Muscle of back (tissue), 13 donors: ENCODE data around the gene CCR3. TPM values are rescaled to one million over a fixed set of nuclear protein-coding genes. Genes with fewer than 3 reads are reported as not detected.
"Not testable (repeated sequence)": the region's sequence is repeated elsewhere in the genome, so short reads cannot be mapped to it uniquely, and the experiment has no call there.

Experiments used
- DNase-seq, 3 donors: peaks; one replicate each; pipeline versions ENCODE4 v3.0.0 to v3.0.0-alpha.2; 2013
- long read RNA-seq, 9 donors: transcript quantifications; one replicate each; lab custom pipeline, GENCODE V29; 2026
- polyA plus RNA-seq, 10 donors: library from polyadenylated mRNA; unstranded; fragments of 120-200 nt; gene quantifications; one replicate each; pipeline ENCODE4 v1.2.1, GENCODE V29; 2013; ENCODE audit not compliant: insufficient read length in 10 of 10

CCR3 gene
- polyA plus RNA-seq: under 1 TPM in 3 of 10 donors, not detected in 7; 0.10 to 0.25 (median 0.20) TPM
- long read RNA-seq, donor 1: 0 reads
- long read RNA-seq, donor 2: 0 reads
- long read RNA-seq, donor 3: 0 reads
- long read RNA-seq, donor 4: 0 reads
- long read RNA-seq, donor 5: 0 reads
- long read RNA-seq, donor 6: 0 reads
- long read RNA-seq, donor 7: 0 reads
- long read RNA-seq, donor 8: 0 reads
- long read RNA-seq, donor 9: 0 reads

- DNase-seq: no peak
Measured at GRCh38 chr3:46242120-46242519, at the start of gene CCR3. Gene CCR3 (plus strand): TSS chr3:46242460. CDS start chr3:46265159, 22,699 bp downstream.

DNA sequence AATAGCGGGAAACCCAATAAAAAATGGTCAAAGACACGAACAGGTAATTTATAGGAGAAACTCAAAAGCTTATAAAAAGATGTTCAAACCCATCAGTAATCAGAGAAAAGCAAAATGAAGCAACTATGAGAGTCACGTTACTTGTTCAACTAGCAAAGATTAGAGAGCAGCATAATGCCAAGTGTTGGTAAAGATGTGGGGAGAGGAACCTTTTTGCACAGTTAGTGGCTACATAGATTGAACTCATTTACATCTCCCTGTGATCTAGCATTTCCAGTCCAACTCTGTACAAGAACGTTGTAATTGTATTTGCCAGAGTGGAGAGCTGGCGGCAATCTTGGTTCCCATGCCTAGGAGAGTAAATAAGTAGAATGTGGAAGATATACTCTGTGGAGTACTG lies 49.3 kb upstream of the CCR3 start:
- no peak for DNase-seq

- DNase-seq: no peak
Measured at GRCh38 chr3:46193436-46193835, 48.8 kb upstream of the CCR3 start.

DNA sequence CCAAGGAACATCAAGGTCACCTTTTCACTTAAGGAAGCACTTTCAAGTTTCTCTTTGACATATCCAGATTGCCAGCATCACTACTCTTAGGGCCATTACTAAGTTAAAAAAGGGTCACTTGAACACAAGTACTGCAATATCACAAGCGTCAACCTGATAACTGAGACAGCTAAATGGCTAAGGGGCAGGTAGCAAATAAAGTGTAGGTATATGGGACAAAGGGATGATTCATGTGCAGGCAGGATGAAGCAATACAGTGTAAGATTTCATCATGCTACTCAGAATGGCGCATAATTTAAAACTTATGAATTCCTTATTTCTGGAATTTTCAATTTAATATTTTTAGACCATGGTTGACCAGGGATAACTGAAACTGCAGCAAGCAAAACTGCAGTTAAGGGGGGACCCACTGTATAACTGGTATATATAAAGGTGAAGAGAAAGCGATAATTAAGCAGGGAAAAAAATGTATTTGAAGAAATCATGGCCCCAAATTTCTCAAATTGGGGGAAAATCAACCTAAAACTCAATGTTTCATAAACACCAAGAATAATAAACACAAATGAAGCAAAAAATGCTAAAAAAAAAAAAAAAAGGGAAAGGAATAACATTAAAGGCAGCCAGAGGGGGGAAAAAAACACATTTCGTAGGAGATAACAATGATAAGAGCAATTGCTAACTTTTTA lies 47.2 kb upstream of the CCR3 start:
- DNase-seq: no peak

DNA sequence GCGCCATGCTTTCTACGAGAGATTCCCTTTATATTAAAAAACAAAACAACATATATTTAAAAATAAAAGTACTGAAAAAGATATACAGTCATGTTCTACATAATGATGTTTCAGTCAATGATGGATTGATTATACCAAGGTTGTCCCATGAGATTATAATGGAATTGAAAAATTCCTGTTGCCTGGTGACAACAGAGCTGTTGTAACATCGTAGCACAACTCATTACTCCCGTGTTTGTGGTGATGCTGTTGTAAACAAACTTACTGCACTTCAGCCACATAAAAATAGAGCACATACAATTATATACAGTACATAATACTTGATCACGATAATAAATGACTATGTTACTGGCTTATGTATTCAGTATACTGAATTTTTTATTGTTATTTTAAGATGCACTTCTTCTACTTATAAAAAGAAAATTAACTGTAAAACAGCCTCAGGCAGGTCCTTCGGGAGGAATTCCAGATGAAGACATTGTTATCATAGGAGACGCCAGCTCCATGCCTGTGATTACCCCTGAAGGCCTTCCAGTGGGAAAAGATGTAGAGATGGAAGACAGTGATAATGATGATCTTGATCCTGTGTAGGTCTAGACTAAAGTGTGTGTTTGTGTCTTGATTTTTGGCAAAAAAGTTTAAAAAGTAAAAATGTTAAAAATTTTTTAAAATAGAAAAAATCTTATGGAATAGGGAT lies 45.9 kb upstream of the CCR3 start:
- DNase-seq: no peak

- no peak for DNase-seq
Measured at GRCh38 chr3:46200211-46200610, 42.0 kb upstream of the CCR3 start.

DNA sequence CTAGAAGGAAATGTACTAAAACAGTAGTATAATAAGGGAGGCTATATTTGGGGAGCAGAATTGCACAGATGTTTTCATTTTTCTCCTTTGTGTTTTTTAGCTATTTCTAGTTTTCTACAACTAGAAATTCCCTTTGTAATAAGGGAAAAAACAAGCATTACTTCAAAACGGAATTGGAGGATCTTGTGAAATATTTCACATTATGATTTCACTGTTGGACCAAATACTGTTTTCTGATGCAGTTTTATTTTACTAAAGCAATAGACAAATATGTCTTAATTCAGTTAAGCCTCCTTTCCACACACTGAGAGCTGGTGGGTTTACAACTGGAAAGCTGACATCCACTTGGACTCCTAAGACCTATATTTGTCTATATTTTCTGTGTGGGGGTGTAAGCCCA lies 41.5 kb upstream of the CCR3 start:
- no peak for DNase-seq

DNA sequence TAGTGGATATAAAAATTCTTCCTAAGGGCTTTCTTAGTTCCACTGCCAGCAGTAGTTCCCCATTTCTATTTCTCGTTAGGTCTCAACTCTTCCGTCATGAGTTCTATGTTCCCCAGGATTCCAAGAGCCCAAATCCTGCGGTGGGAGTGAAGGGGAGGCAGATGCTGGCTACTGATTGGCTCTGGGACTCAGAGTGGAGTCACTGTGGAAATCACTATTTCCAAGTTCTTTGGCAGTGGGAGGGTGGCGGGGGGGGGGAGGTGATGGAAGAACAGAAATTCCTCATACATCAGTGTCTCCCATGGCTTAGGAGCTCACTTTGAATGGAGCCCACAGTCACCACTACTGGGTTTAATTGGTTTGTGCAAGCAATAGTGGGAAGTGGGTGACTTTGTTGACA lies 39.7 kb upstream of the CCR3 start:
- no peak for DNase-seq

DNA sequence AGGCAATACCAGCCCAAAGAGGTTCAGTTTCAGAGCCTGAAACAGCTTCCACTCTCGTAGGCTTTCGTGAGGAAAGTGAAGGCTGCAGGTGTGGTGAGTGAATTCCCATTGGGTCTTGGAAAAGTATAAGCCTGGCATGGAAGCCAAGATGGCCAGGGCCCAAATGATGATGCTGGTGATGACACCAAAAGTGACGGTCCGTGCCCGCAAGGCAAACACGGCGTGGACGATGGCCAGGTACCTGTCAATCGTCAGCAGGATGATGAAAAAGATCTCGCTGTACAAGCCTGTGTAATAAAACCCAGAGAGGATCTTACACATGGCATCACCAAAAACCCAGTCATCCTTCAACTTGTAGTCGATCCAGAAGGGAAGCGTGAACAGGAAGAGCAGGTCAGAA lies 38.6 kb upstream of the CCR3 start:
- DNase-seq: no peak

- DNase-seq: no peak
Measured at GRCh38 chr3:46205286-46205960, 36.8 kb upstream of the CCR3 start.

GRCh38 chr3:46206282-46207015 lies 35.8 kb upstream of the CCR3 start:
- DNase-seq: no peak

DNA sequence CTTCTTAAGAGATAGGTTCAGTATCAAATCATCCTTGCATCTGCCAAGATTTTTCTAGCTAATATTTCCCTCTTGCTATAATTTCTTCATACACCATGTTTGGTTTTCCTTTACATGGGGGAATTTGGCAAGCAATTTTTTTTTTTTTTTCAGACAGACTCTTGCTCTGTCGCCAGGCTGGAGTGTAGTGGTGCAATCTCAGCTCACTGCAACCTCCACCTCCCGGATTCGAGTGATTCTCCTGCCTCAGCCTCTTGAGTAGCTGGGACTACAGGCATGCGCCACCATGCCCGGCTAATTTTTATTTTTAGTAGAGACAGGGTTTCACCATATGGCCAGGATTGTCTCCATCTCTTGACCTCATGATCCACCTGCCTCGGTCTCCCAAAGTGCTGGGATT lies 34.7 kb upstream of the CCR3 start:
- not testable (repeated sequence) for DNase-seq

DNA sequence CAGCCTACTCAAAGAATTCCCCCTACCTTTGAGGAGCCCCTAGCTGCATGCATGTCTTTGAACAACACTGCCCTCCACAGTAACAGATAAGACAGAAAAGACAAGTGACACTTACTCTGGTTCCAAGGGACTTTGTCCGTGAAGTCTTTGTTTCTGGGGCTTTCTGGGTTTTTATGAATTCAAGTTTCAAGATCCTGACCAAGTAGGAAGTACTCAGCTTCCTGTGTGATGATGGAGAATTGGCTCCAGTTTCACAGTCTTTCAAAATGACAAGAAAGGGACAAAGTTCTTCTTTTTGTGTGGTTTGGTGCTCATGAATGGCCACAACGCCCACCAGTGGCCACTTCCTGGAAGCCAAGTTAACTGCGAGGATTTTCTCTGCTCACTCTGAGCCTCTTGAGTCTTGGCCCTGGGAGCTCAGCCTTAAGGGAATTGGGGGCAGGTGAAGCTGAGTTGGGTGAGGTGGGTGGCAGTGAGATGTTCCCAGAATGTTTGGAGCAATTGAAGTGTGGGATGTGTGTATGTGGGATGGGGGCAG lies 34.0 kb upstream of the CCR3 start, which contains the start of gene CCR1:
Gene CCR1, minus strand, starts transcription at position 147 of the 538 bp plus-strand sequence. CDS start 4,000 bp downstream, outside the sequence.
- DNase-seq: peak in 1 of 3 donors; percentile 56

- no peak for DNase-seq
Measured at GRCh38 chr3:46209053-46209452, 33.2 kb upstream of the CCR3 start.

GRCh38 chr3:46209746-46210470 lies 32.4 kb upstream of the CCR3 start:
- no peak for DNase-seq

DNA sequence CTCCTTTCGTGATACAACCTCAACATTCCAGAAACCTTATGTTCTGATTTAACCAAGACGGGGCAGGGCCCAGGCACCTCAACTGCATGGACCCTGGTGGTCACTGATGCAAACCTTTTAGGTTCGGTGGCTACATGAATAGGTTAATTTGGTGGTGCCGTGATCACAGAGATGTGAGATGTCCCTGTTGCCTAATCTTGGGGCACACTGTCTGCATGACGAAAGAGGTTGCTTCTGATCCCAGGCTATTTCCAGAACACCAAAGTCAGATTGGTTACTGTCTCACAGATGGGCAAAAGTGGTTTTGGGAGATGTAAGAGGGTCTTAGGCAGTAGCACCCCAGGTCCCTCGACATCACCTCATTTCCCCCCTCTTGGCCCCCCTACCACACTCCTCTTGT lies 30.2 kb upstream of the CCR3 start:
- DNase-seq: no peak

DNA sequence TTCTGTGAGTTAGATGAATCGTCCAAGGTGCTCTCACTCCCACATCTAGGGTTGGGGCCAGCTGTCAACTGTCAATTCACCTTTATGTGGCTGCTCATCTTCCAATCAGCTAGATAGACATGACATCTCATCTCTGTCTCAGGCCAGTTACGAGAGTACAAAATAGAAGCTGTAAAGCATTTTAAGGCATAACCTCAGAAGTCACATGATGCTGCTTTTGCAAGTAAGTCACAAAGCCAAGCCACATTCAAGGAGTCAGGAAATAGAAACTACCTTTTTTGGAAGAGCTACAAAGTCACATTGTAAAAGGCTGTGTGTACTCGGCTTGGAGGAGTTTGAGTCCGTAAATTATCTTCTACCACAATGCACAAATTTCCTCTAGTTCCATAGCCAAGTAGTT lies 29.1 kb upstream of the CCR3 start:
- no peak for DNase-seq

DNA sequence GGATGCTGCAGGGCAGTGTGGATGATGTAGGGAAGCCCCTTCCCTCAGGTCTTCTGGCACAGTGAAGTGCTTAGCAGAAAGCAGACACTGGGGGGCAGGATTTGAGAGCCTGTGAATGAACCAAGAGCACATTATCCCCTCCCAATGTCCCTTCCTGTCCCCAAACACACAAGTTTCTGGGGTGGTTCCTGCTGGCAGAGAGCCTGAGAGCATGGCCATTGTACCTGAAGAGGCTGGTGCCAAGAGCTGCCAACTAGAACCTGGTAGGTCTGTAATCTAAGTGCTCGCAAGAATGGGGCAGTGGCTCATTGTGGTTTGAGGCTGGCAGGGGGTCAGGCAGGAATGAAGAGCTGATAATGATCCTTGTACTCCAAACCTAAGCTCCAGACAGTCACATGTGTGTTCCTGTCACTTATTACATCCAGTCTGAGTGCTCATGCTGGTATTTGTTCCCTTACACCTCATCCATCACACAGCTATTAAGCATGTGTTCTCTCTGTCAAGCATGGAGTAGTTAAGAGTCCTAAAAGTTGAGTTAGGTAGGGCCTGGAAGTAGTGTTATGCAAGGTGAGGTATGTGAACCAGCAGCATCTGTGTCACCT lies 27.4 kb upstream of the CCR3 start:
- no peak for DNase-seq

- no peak for DNase-seq
Measured at GRCh38 chr3:46215810-46216414, 26.3 kb upstream of the CCR3 start.

DNA sequence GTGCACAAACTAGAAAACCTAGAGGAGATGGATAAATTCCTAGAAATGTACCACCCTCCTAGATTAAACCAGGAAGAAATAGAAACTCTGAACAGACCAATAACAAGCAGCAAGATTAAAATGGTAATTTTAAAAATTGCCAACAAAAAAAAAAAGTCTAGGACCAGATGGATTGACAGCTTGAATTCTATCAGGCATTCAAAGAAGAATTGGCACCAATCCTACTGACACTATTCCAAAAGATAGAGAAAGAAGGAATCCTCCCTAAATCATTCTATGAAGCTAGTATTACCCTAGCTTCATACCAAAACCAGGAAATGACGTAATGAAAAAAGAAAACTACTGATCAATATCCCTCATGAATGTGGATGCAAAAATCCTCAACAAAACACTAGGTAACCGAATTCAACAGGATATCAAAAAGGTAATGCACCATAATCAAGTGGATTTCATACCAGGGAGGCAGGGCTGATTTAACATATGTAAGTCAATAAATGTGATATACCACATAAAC lies 24.0 kb upstream of the CCR3 start:
- no peak for DNase-seq
